Hypothalamus (tissue), 51 donors: ENCODE measurements around the gene NUPR1.
"Not testable (repeated sequence)": the region's sequence is repeated elsewhere in the genome, so short reads cannot be mapped to it uniquely, and the experiment has no call there.

Source experiments
- DNase-seq, 51 donors: peaks; one replicate each; lab custom pipeline; 2025; lab: John Stamatoyannopoulos, UW

The NUPR1 gene

DNA sequence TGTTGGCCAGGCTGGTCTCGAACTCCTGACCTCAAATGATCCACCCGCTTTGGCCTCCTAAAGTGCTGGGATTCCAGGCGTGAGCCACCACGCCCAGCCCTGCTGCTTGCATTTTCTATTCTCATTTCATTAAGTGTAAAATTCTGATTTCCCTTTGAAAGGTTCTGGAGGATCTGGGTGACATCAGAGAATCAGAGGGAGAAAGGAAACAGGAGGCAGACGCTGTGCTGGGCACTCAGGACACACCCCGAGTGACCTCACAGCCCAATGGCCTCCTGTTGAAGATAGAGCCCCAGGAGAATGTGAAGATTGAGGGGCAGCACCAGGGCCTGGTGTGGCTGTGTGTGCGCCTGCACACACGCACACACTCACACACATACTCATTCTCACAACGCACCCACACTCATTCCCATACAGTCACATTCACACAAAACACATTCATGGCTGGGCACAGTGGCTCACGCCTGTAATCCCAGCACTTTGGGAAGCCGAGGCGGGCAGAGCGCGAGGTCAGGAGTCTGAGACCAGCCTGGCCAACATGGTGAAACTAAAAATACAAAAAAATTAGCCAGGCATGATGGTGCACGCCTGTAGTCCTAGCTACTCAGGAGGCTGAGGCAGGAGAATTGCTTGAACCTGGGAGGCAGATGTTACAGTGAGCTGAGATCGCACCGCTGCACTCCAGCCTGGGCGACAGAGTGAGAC, 38.1 kb downstream of the NUPR1 start:
- DNase-seq = not testable (repeated sequence)

DNA sequence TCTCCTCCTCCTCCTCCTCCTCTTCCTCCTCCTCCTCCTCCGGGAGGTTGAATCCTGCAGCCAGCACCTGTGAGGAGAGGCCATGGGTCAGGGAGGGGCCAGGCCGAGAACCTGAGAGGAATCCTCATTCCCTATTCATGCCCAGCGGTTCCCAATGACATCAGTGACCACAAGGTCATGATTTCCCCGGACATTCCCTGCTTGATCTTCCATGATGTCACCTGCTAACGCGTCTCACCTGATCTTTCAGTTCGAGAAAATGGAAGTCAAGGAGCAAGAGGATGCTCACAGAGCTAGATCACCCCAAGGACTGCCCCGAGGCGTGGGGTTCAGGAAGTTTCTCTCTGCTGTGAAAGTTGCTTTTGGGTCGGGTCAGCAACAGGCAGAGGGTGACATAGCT, 38.9 kb downstream of the NUPR1 start:
- no peak for DNase-seq

DNA sequence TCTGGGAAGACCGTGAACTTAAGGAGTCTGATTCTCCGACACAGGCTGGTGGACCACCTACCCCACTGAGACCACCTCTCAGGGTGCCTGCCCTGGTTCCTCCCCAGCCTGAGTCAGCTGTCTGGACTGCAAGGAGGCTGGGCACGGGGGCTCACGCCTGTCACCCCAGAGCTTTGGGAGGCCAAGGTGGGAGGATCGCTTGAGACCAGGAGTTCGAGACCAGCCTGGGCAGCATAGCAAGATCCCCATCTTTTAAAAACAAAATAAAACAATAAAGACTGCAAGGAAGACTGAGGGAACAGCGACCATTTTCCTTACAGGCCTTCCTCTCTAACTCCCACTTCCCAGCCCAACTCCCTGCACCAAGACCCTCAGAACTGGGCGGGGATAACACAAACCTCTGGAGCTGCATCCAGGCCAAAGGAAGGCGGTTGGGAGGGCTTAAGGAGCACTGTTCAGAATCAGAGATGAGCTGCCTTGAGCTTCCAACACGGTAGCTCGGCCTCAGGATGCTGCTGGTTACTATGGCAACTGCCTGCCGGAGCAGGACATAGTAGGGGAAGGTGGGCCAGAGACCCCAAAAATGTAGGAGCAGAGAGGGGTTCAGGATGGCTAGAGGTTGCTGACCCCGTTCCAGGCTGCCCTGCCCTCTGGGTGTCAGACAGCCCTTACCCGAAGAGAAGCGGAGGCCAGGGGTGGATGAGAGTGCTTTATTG, 40.0 kb downstream of the NUPR1 start:
- no peak for DNase-seq

DNA sequence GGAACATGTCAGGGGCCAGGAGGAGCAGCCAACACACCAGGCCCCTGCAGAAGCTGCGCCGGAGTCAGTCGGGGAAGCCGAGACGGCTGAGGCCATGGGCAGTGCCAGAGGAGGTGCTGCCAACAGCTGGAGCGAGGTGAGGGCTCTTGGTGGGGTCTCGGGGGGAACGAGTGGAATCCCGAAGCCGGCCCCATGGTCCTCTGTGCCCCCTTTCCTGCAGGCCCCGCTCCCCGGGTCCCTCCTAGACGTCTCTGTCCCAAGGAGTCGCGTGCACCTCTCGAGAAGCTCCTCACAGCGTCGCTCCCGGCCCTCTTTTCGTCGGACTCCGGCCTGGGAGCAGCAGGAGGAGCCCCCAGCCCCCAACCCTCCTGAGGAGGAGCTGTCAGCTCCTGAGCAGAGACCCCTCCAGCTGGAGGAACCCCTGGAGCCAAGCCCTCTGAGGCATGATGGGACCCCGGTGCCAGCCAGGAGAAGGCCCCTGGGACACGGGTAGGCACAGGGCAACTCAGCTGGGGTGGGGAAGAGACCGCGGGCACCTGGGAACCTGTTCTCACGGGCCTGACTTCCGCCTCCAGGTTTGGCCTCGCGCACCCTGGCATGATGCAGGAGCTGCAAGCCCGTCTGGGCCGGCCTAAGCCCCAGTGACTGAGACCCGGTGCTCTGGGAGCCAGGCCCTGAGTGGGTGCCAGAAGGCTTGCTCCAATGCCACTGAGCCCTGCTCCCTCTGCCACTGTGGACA, 40.7 kb downstream of the NUPR1 start:
- no peak for DNase-seq

DNA sequence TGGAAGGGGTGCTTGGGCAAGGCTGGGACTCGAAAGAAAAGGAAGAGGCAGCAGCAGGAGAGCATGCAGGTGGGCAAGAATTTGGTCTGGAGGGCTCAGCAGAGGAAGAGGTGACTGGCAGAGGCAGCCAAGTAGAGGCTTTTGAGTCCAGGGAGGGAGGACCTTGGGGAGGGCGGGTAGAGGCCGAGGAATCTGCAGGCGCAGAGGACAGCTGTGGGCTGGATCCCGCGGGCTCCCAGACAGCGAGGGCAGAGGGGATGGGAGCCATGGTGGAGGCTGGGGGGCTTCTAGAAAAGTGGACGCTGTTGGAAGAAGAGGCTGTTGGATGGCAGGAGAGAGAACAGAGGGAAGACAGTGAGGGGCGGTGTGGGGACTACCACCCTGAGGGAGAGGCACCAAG, 41.4 kb downstream of the NUPR1 start:
- DNase-seq = no peak

DNA sequence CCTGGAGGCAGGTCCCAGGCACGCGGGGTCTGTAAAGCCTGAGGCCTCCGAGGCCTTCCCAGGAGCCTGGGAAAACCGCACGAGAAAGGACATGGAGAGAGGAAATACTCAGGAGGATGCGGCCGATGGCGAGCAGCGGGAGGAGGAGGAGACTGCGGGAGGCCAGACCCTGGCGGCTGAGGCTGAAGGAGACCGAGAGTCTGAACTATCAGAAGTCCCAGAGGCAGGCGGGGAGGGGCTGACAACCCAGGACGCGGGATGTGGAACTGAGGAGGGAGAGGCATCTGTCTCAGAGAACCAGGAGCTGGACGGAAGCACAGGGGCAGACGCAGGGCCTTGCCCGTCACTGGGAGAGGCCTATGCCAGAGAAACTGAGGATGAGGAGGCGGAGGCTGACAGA, 41.9 kb downstream of the NUPR1 start:
- DNase-seq = no peak

DNA sequence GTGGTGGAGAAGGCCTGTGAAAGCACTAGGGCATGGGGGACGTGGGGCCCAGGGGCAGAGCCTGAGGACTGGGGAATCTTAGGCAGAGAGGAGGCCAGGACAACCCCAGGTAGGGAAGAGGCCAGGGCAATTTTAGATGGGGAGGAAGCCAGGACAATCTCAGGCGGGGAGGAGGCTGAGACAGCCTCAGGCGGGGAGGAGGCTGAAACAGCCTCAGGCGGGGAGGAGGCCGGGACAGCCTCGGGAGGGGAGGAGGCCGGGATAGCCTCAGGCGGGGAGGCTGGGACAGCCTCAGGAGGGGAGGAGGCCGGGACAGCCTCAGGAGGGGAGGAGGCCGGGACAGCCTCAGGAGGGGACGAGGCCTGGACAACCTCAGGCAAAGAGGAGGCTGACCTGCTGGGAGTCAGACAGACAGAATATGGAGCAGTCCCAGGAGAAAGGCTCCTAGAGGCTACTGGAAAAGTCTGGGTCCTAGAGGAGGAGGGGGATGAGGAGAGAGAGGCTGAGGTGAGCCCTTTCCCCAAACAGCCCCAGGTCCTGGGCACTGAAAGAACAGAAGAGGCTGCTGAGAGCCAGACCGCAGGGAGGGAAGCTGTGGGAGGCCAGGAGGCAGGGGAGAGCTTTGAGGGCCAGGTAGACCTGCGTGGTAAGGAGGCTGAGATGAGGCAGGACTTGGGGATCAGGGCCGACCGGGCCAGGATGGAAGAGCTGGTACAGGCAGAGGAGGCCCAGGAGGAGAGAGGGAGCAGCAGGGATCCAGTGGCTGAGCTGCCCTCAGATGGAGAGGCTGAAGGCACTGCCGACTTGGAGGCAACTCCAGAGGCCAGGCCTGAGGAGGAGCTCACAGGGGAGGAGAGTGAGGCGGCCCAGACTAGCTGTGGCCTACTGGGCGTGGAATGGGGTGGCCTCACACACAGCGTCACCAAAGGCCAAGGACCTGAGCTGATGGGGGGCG, 42.7 kb downstream of the NUPR1 start:
- DNase-seq = no peak

DNA sequence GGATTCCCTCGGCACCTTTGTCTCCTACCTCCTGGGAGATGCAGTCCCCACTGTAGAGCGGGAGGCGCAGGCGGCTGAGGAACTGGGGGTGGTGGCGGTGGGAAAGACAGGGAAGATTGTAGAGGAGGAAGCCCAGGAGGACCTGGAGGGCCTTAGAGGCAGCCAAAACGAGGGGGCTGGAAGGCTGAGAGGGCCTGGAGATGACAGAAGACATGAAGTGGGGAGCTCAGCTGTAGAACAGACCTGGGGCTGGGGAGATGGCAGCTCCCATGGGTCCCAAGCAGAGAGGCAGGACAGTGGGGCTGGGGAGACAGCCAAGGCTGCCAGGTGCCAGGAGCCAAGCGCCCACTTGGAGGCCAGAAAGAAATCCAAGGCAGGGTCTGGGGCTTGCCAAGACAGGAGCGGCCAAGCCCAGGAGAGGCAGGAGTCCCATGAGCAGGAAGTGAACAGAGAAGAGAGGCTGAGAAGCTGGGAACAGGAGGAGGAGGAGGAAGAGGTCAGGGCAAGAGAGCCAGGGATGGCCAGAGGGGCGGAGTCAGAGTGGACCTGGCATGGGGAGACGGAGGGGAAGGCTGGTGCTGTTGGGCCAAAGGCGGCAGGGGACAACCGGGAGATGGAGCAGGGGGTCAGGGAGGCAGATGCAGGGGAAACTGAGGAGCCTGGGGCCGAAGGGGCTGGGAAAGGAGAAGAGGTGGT, 43.5 kb downstream of the NUPR1 start:
- no peak for DNase-seq

DNA sequence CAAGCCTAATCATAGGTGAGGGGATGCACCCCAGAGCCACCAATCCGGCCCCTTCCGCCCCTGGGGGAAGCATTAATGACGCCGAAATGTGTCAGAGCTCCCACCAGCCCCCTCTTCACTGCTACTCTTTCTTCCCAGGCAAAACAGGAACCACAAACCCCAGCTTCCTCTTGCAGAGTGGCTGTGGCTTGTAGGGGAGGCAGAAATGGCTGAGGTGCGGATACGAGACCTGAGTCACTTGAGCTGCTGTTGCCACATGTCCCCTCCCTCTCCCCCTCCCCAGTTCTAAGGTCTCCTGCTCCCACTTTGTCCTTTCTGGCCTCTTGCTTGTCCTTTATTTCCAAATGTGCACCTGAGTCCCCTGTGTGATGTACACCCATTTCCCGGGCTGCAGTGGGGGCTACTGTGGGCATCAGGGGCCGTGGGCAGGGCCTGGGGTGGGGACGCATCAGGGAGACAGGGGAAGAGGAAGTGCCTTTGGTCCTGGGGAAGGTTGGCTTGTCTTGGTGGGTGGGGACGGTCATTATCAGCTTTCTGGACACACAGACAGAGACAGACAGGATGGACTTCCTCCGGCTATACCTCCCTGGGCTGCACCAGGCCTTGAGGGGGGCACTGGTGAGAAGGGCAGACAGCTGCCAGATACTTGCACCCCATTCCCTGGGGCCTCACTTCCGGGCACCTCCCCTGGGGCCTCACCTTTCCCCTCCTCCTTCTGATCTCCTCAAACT, 44.5 kb downstream of the NUPR1 start, which contains the start of gene APOBR:
APOBR (plus strand) TSS at position 523 of the 731 bp plus-strand sequence; CDS start at position 562, 39 bp downstream.
- peak in 18 of 51 donors; percentile 6 to 48 (median 16) for DNase-seq

DNA sequence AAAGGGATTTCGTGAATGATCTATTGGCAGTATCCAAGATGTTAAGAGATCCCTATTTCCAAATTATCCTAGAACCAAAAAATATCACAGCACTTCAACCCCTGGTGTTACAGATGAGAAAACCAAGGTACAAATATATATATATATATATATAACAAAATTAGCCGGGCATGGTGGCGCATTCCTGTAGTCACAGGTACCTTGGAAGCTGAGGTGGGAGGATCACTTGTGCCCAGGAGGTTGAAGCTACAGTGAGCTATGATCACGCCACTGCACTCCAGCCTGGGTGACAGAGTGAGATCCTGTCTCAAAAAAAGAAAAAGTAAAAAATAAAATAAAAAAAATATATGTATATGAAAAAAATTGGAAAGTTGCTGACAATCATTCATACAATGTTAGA, 46.3 kb downstream of the NUPR1 start:
- no peak for DNase-seq

DNA sequence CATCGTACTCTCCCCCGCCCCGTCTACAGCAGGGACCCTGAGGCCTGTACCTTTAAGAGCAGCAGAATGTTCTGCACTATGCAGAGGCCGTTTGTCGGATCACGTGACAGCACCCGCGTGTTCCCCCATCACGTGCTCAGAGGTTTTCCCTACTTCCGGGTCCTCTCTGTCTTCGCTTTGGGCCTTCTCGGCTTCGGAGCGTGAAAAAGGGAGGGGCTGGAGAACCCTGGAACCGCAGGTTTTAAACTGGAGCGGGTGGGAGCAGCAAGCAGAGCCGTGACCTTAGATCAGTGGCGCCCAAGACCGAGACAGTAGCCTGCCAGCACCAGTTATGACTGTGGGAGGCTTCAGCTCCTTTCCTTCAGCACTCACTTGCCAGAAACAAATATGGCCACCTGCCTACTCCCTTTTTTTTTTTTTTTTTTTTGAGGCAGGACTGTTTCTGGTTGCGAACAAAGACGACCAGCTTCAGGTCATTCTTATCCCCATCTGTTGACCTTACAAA, 46.8 kb downstream of the NUPR1 start, which contains the start of gene CLN3:
CLN3 (minus strand) TSS at position 105 of the 505 bp plus-strand sequence. CDS start 315 bp downstream, outside the sequence.
- DNase-seq = peak; percentile 60 to 97 (median 87)

DNA sequence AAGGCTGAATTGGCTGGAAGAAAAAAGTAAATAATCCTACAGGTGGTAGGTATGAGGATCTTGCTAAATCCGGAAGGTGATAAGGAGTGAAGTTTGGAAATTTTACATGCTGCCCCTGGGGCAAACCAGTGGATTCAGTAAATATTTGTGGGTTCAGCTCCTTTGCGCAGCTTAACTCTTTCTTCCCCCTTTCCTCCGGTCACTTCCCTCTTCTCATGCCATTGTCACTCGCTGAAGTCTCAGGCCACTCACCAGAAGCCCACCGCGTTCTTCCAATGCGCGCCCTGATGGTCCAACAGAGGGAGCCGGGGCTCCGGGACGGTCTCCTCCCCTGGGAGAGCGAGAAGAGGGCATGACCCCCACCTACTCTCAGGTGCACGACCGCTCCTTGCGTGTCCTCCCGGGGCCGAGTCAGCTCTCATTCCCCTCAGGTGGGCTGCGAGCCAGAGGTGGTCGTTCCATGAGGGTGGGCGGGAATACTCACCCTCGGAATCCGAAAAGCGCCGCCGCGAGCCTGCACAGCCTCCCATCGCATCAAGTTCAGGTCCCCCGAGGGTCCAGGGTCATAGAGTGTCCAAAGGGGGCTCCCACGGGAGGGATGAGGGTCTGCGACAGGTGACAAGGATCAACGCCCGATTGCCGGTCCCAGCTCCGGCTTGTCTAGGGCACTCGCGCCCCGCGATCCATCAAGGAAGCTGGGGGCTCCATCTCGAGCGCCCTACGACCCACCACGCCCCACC, 47.4 kb downstream of the NUPR1 start:
- DNase-seq = peak in 24 of 51 donors; percentile 9 to 55 (median 36)

DNA sequence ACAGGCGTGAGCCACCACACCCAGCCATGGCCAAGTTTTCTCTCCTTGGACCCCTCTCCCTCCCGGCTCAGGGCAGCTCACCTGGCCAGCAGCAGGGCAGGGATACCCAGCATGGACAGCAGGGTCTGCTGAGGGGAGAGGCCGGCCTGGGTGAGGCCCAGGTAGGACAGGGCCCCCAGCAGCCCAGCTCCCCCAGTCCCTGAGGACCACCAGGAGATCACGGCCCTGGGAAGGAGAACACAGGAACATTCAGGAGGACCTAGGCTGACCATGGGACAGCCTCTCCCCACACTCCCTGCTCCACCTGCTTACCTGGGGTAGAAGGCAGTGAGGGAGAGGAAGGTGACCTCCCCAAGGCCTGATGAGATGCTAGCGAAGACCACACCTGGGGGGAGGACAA, 52.5 kb downstream of the NUPR1 start:
- DNase-seq = no peak

DNA sequence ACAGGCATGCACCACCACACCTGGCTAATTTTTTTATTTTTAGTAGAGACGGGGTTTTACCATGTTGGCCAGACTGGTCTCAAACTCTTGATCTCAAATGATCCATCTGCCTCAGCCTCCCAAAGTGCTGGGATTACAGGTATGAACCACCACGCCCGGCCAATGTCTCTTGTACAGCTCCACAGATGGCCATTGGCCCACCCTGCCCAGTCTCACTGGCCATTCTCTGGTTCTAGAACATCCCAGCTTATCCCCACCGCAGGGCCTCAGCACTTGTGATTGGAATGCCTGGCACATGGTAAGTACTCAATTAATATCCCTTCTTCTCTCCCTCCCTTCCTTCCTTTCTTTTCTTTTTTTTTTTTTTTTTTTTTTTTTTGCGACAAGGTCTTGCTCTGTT, 55.4 kb downstream of the NUPR1 start:
- DNase-seq = not testable (repeated sequence)
